ENCODE results near the gene KRTAP6-1.

KRTAP6-1 gene

GRCh38 chr21:30628109-30628508, 14.4 kb upstream of the KRTAP6-1 start:
- no peak for ATAC-seq
- TF ChIP-seq TCF4 (CRISPR knock-in tag; IDR thresholded peaks at IDR 0.05; ENCODE audit: borderline replicate concordance) (no peak), CSDC2 (CRISPR knock-in tag; IDR thresholded peaks at IDR 0.05) (no peak), ZC3H10 (CRISPR knock-in tag; IDR thresholded peaks at IDR 0.05) (no peak), RARB (CRISPR knock-in tag; IDR thresholded peaks at IDR 0.05) (no peak), SNAI2 (CRISPR knock-in tag; IDR thresholded peaks at IDR 0.05) (no peak), TOX (CRISPR knock-in tag; IDR thresholded peaks at IDR 0.05; ENCODE audit: borderline replicate concordance) (no peak), CSRNP3 (CRISPR knock-in tag; IDR thresholded peaks at IDR 0.05) (no peak), ZNF70 (CRISPR knock-in tag; IDR thresholded peaks at IDR 0.05) (no peak), ZNF8 (CRISPR knock-in tag; IDR thresholded peaks at IDR 0.05) (no peak), ARNTL (CRISPR knock-in tag; IDR thresholded peaks at IDR 0.05; ENCODE audit: borderline replicate concordance, low read depth) (no peak), GLIS3 (CRISPR knock-in tag; IDR thresholded peaks at IDR 0.05) (no peak), ZFP3 (CRISPR knock-in tag; IDR thresholded peaks at IDR 0.05) (no peak), TSHZ2 (CRISPR knock-in tag; IDR thresholded peaks at IDR 0.05) (no peak), ZNF565 (CRISPR knock-in tag; conservative IDR thresholded peaks at IDR 0.05; ENCODE audit: low read depth) (no peak), CREB5 (CRISPR knock-in tag; IDR thresholded peaks at IDR 0.05; ENCODE audit: low read depth) (no peak), PPARA (CRISPR knock-in tag; IDR thresholded peaks at IDR 0.05; ENCODE audit: borderline replicate concordance) (no peak), ESRRG (CRISPR knock-in tag; IDR thresholded peaks at IDR 0.05) (no peak), POU6F1 (CRISPR knock-in tag; IDR thresholded peaks at IDR 0.05; ENCODE audit: borderline replicate concordance, low read depth) (no peak)

- ATAC-seq, result no peak
- TF ChIP-seq ZNF565 (CRISPR knock-in tag; conservative IDR thresholded peaks at IDR 0.05; ENCODE audit: low read depth) (no peak), SNAI2 (CRISPR knock-in tag; IDR thresholded peaks at IDR 0.05) (no peak), RARB (CRISPR knock-in tag; IDR thresholded peaks at IDR 0.05) (no peak), CSDC2 (CRISPR knock-in tag; IDR thresholded peaks at IDR 0.05) (no peak), TCF4 (CRISPR knock-in tag; IDR thresholded peaks at IDR 0.05; ENCODE audit: borderline replicate concordance) (no peak), BACH2 (CRISPR knock-in tag; IDR thresholded peaks at IDR 0.05; ENCODE audit: borderline replicate concordance) (no peak), GLIS3 (CRISPR knock-in tag; IDR thresholded peaks at IDR 0.05) (no peak), ZFP3 (CRISPR knock-in tag; IDR thresholded peaks at IDR 0.05) (no peak), CREB5 (CRISPR knock-in tag; IDR thresholded peaks at IDR 0.05; ENCODE audit: low read depth) (no peak), PATZ1 (CRISPR knock-in tag; IDR thresholded peaks at IDR 0.05; ENCODE audit: borderline replicate concordance) (no peak), ARNTL (CRISPR knock-in tag; IDR thresholded peaks at IDR 0.05; ENCODE audit: borderline replicate concordance, low read depth) (no peak), TSHZ2 (CRISPR knock-in tag; IDR thresholded peaks at IDR 0.05) (no peak), ISL1 (CRISPR knock-in tag; IDR thresholded peaks at IDR 0.05) (no peak), ZNF70 (CRISPR knock-in tag; IDR thresholded peaks at IDR 0.05) (no peak), ZFP30 (CRISPR knock-in tag; IDR thresholded peaks at IDR 0.05) (no peak), PPARA (CRISPR knock-in tag; IDR thresholded peaks at IDR 0.05; ENCODE audit: borderline replicate concordance) (no peak), CSRNP3 (CRISPR knock-in tag; IDR thresholded peaks at IDR 0.05) (no peak), OSR1 (CRISPR knock-in tag; IDR thresholded peaks at IDR 0.05) (no peak), ESRRG (CRISPR knock-in tag; IDR thresholded peaks at IDR 0.05) (no peak)
These were observed 11.9 kb upstream of the KRTAP6-1 start for GRCh38 chr21:30625449-30626165.
